Gastrocnemius medialis (tissue), 4 donors: Measurements from ENCODE around the gene MED22. TPM values are rescaled to one million over a fixed set of nuclear protein-coding genes. Genes with fewer than 3 reads are reported as not detected.

ENCODE experiments used
- ATAC-seq, 2 donors: fragments of 150-250 bp; one replicate each; pipeline ENCODE4 v1.9.1; 2016
- DNase-seq, 2 donors: peaks; one replicate each; pipeline ENCODE4 v3.0.0-alpha.2; 2019
- H3K27ac ChIP-seq, 4 donors: fragments of 200-600 bp; sonication (generic); 1 replicate in 1 of 4; 2 replicates in 3 of 4; pipeline ENCODE4 v1.5.1; 2016 to 2018; ENCODE audit warnings: mild to moderate bottlenecking in 2 of 4, moderate library complexity in 1 of 4
- H3K27me3 ChIP-seq, 3 donors: fragments of 200-600 bp; sonication (generic) in 2 of 3; 1 replicate in 1 of 3; 2 replicates in 2 of 3; pipeline versions ENCODE4 v1.5.1 to v1.6.0; 2016 to 2019; ENCODE audit warnings: mild to moderate bottlenecking in 1 of 3, moderate library complexity in 1 of 3
- H3K36me3 ChIP-seq, 2 donors: fragments of 200-600 bp; sonication (generic) in 1 of 2; one replicate each; pipeline ENCODE4 v1.5.1; 2017 to 2018
- H3K4me1 ChIP-seq, 2 donors: fragments of 200-600 bp; sonication (generic) in 1 of 2; one replicate each; pipeline ENCODE4 v1.5.1; 2016 to 2017; ENCODE audit warnings: mild to moderate bottlenecking in 2 of 2
- H3K4me3 ChIP-seq, 4 donors: fragments of 200-600 bp; sonication (generic) in 3 of 4; 1 replicate in 1 of 4; 2 replicates in 3 of 4; pipeline ENCODE4 v1.5.1; 2016 to 2019; ENCODE audit warnings: mild to moderate bottlenecking in 2 of 4
- H3K9me3 ChIP-seq, 3 donors: fragments of 200-600 bp; sonication (generic) in 2 of 3; 1 replicate in 1 of 3; 2 replicates in 2 of 3; pipeline ENCODE4 v1.5.1; 2016 to 2019
- POLR2A ChIP-seq, 2 donors: fragments of 450-650 bp; IDR thresholded peaks; one replicate each; pipeline ENCODE4 v1.6.1; 2017; ENCODE audit warnings: antibody characterized with exemption in 2 of 2, mild to moderate bottlenecking in 2 of 2, moderate library complexity in 2 of 2
- in situ Hi-C, 4 donors: fragments of 200-750 bp; cut with MboI; loops; one replicate each; pipeline versions ENCODE4 v1.15.0 to v1.8.0; 2017; ENCODE audit warnings: low sequenced_read_pairs in 4 of 4
- intact Hi-C: fragments of 100-400 bp; cut with DNase I; formaldehyde crosslinking; loops from one replicate; pipeline ENCODE4 v1.15.1; 2023; ENCODE audit warnings: low total_unique reads
- total RNA-seq, 4 donors: library from RNA; depleted of rRNA; stranded (reverse); fragments of >200 nt; gene quantifications; one replicate each; pipeline versions ENCODE4 v1.1.0 to v1.2.3, GENCODE V29; 2016
- TF ChIP-seq, protein P1 (sequence below), 5 experiments: fragments of 450-650 bp in 3 of 5; fragments of 200-600 bp in 2 of 5; sonication (generic) in 2 of 5; IDR thresholded peaks in 4 of 5; conservative IDR thresholded peaks in 1 of 5; 1 replicate in 4 of 5; 2 replicates in 1 of 5; pipeline ENCODE4 v1.5.1; 2016 to 2019; ENCODE audit warnings: antibody characterized with exemption in 5 of 5, mild to moderate bottlenecking in 3 of 5, moderate library complexity in 3 of 5

Gene MED22
- total RNA-seq, 4 donors from 2014 or later: 8.5 to 23.4 (median 13.0) TPM

DNA sequence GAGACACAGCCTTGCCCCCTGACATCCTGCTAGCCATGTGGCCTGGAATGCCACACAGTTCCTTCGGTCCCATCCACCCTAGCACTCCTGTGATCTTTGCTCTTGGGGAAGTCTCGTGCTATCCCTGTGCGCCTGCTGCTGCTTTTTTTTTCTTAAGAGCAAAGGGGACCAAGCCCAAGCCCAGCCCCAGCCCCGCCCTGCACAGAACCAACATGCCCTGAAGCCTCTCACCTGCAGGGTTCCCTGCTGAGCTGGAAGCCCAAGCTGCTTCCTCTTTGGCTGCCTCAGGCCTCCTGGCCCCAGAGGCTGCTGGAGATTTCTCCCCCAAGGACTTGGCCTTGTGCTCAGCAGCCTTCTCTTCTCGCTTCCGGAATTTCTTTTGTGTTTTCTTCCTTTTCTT lies 13.8 kb downstream of the MED22 start:
- Histone ChIP-seq H3K9me3 (no peaks in the 10 kb centered on the region), H3K27ac (no peak overlapping the region), H3K27me3 (no peaks in the 10 kb centered on the region), H3K4me3 (no peak overlapping the region), H3K4me1 (peaks cover 22 to 25% of the 10 kb centered on the region in 2 donors), H3K36me3 (peaks cover 0 to 48% of the 10 kb centered on the region in 2 donors)
- DNase-seq (peak in 1 of 2 donors; percentile 8), ATAC-seq (no peak)
- intact Hi-C loops (no loop called here), in situ Hi-C loops (no loop called here)
- no peak for TF ChIP-seq POLR2A (IDR thresholded peaks at IDR 0.05)
- TF ChIP-seq, protein P1, sequence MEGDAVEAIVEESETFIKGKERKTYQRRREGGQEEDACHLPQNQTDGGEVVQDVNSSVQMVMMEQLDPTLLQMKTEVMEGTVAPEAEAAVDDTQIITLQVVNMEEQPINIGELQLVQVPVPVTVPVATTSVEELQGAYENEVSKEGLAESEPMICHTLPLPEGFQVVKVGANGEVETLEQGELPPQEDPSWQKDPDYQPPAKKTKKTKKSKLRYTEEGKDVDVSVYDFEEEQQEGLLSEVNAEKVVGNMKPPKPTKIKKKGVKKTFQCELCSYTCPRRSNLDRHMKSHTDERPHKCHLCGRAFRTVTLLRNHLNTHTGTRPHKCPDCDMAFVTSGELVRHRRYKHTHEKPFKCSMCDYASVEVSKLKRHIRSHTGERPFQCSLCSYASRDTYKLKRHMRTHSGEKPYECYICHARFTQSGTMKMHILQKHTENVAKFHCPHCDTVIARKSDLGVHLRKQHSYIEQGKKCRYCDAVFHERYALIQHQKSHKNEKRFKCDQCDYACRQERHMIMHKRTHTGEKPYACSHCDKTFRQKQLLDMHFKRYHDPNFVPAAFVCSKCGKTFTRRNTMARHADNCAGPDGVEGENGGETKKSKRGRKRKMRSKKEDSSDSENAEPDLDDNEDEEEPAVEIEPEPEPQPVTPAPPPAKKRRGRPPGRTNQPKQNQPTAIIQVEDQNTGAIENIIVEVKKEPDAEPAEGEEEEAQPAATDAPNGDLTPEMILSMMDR (IDR thresholded peaks at IDR 0.05 in 4 of 5, conservative IDR thresholded peaks at IDR 0.05 in 1 of 5): no peak

DNA sequence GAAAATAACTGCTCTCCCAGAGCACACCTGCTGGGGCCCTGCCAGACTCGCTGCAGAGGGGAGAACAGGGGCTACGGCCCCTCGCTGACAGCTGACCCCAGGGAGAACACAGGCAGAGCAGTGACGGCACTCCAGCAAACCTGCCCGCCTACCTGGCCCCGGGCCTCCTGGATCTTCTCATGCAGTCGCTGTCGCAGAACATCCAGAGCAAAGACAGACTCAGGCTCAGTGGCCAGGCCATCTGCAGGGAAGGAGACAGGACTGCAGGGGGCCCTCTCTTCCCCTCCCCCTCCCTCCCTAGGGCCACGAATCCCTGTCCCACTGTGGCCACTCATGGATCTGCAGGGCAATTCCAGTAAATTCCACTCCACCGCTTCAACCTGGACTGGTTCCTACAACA lies 14.4 kb downstream of the MED22 start:
- DNase-seq: peak in 1 of 2 donors; percentile 7
- Histone ChIP-seq H3K36me3 (peaks cover 0 to 48% of the 10 kb centered on the region in 2 donors), H3K27ac (no peak overlapping the region), H3K4me1 (peaks cover 20 to 22% of the 10 kb centered on the region in 2 donors), H3K27me3 (no peaks in the 10 kb centered on the region), H3K9me3 (no peaks in the 10 kb centered on the region), H3K4me3 (no peak overlapping the region)
- no peak for ATAC-seq
- intact Hi-C loops: no loop called here
- in situ Hi-C loops: no loop called here
- TF ChIP-seq, protein P1 (IDR thresholded peaks at IDR 0.05 in 4 of 5, conservative IDR thresholded peaks at IDR 0.05 in 1 of 5): no peak

DNA sequence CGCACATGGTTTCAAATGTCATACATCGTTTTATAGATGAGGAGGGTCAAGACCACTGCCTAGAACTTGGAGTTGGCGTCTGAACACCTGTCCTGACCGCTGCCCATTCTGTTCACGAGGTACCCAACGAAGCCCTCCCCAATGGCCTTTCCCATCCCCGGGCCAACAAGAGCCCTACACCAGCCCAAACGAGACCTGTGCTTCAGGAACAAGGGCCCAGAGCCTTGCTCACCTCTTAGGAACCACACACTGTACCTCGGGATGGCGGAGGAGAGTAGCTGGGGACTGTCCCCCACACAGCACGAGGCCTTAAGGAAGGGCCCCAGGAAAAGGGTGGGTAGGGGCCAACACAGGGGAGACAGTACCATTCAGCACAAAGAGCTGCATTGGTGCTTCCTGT lies 14.9 kb downstream of the MED22 start:
- H3K27me3 ChIP-seq: no peaks in the 10 kb centered on the region
- in situ Hi-C loops (no loop called here), intact Hi-C loops (no loop called here)
- TF ChIP-seq, protein P1 (IDR thresholded peaks at IDR 0.05 in 4 of 5, conservative IDR thresholded peaks at IDR 0.05 in 1 of 5): no peak
- no peak for TF ChIP-seq POLR2A (IDR thresholded peaks at IDR 0.05)
- DNase-seq: peak in 1 of 2 donors; percentile 5
- H3K36me3 ChIP-seq: peaks cover 0 to 48% of the 10 kb centered on the region in 2 donors
- no peak for ATAC-seq
- no peak overlapping the region for H3K4me3 ChIP-seq
- no peak overlapping the region for H3K27ac ChIP-seq
- no peaks in the 10 kb centered on the region for H3K9me3 ChIP-seq
- H3K4me1 ChIP-seq: peaks cover 20 to 22% of the 10 kb centered on the region in 2 donors

DNA sequence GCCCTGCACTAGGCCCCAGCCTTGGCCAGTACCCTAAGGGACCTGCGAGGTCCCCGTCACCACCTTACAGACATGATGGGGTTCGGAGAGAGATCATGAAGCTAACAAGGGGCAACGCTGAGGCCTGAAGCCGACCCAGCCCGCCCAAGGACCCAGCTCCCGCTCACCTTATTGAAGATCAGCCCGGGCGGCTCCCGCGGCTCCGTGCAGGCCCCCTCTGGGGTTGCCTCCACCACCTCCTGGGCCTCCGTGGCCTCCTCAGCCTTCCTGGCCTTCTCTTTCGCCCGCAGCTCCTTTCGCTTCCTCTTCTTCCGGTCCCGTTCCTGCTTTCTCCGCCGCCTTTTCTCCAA lies 15.6 kb downstream of the MED22 start:
- no peak for ATAC-seq
- intact Hi-C loops (no loop called here), in situ Hi-C loops (no loop called here)
- H3K36me3 ChIP-seq: peaks cover 0 to 48% of the 10 kb centered on the region in 2 donors
- H3K27ac ChIP-seq: no peak overlapping the region
- no peaks in the 10 kb centered on the region for H3K27me3 ChIP-seq
- H3K4me3 ChIP-seq: no peak overlapping the region
- TF ChIP-seq, protein P1 (IDR thresholded peaks at IDR 0.05 in 4 of 5, conservative IDR thresholded peaks at IDR 0.05 in 1 of 5): no peak
- TF ChIP-seq POLR2A (IDR thresholded peaks at IDR 0.05): no peak
- H3K4me1 ChIP-seq: peaks cover 20 to 22% of the 10 kb centered on the region in 2 donors
- no peaks in the 10 kb centered on the region for H3K9me3 ChIP-seq
- peak in 1 of 2 donors; percentile 7 for DNase-seq
